Neural crest cell (in vitro differentiated cells): Measurements from ENCODE around the gene TTC39B. TPM values are rescaled to one million over a fixed set of nuclear protein-coding genes. Genes with fewer than 3 reads are reported as not detected.

ENCODE experiments used
- DNase-seq: peaks from one replicate; pipeline ENCODE4 v3.0.0; 2021; ENCODE audit warnings: low read depth, mixed read lengths, low spot score
- H3K27ac Mint-ChIP-seq: one replicate; pipeline ENCODE4 v1.8.0; 2021; ENCODE audit warnings: mild to moderate bottlenecking, mixed read lengths; ENCODE audit not compliant: unreplicated experiment
- H3K27me3 Mint-ChIP-seq: 2 replicates; pipeline ENCODE4 v1.8.0; 2021; ENCODE audit warnings: low read depth, mild to moderate bottlenecking, mixed read lengths
- H3K36me3 Mint-ChIP-seq: 2 replicates; pipeline ENCODE4 v1.8.0; 2021; ENCODE audit warnings: low read depth, mild to moderate bottlenecking, mixed read lengths
- H3K4me1 Mint-ChIP-seq: 2 replicates; pipeline ENCODE4 v1.8.0; 2021; ENCODE audit warnings: mixed read lengths
- H3K4me3 Mint-ChIP-seq: one replicate; pipeline ENCODE4 v1.8.0; 2021; ENCODE audit warnings: mild to moderate bottlenecking, mixed read lengths
- H3K9me3 Mint-ChIP-seq: 2 replicates; pipeline ENCODE4 v1.8.0; 2021; ENCODE audit warnings: mixed read lengths
- CTCF ChIP-seq: fragments of 200-600 bp; sonication (generic); conservative IDR thresholded peaks from 2 replicates; pipeline ENCODE4 v1.5.0; 2021; ENCODE audit warnings: antibody characterized with exemption, mild to moderate bottlenecking
- total RNA-seq: library from RNA; stranded (reverse); gene quantifications from 2 replicates; pipeline ENCODE4 v1.2.1, GENCODE V29; 2021

TTC39B gene
- total RNA-seq, 1 donor from 2014 or later = 3.7 TPM

- Mint-ChIP-seq H3K9me3 (peaks cover 4% of the 10 kb centered on the region), H3K4me3 (no peak overlapping the region), H3K36me3 (peaks cover 4% of the 10 kb centered on the region), H3K4me1 (no peaks in the 10 kb centered on the region), H3K27me3 (no peaks in the 10 kb centered on the region), H3K27ac (no peak overlapping the region)
- no peak for TF ChIP-seq CTCF
- DNase-seq = no peak
These were observed 20.7 kb downstream of the TTC39B start for GRCh38 chr9:15286161-15286821.

GRCh38 chr9:15282567-15283285 lies 24.3 kb downstream of the TTC39B start:
- no peak for TF ChIP-seq CTCF
- H3K9me3 Mint-ChIP-seq = peaks cover 4% of the 10 kb centered on the region
- H3K27me3 Mint-ChIP-seq = no peaks in the 10 kb centered on the region
- no peak for DNase-seq
- H3K27ac Mint-ChIP-seq = no peak overlapping the region
- H3K36me3 Mint-ChIP-seq = peaks cover 3% of the 10 kb centered on the region
- no peak overlapping the region for H3K4me3 Mint-ChIP-seq
- no peaks in the 10 kb centered on the region for H3K4me1 Mint-ChIP-seq

GRCh38 chr9:15280647-15281046 lies 26.4 kb downstream of the TTC39B start:
- Mint-ChIP-seq H3K9me3 (no peaks in the 10 kb centered on the region), H3K27me3 (no peaks in the 10 kb centered on the region), H3K4me3 (no peak overlapping the region), H3K36me3 (no peaks in the 10 kb centered on the region), H3K4me1 (no peaks in the 10 kb centered on the region), H3K27ac (no peak overlapping the region)
- TF ChIP-seq CTCF = no peak
- no peak for DNase-seq

- no peaks in the 10 kb centered on the region for H3K4me1 Mint-ChIP-seq
- H3K4me3 Mint-ChIP-seq = no peak overlapping the region
- no peaks in the 10 kb centered on the region for H3K9me3 Mint-ChIP-seq
- no peak for DNase-seq
- H3K36me3 Mint-ChIP-seq = no peaks in the 10 kb centered on the region
- no peaks in the 10 kb centered on the region for H3K27me3 Mint-ChIP-seq
- no peak overlapping the region for H3K27ac Mint-ChIP-seq
- TF ChIP-seq CTCF = no peak
These were observed 28.2 kb downstream of the TTC39B start for GRCh38 chr9:15278839-15279238.

- no peak overlapping the region for H3K4me3 Mint-ChIP-seq
- no peaks in the 10 kb centered on the region for H3K36me3 Mint-ChIP-seq
- no peak for TF ChIP-seq CTCF
- no peaks in the 10 kb centered on the region for H3K27me3 Mint-ChIP-seq
- H3K9me3 Mint-ChIP-seq = no peaks in the 10 kb centered on the region
- no peak for DNase-seq
- no peak overlapping the region for H3K27ac Mint-ChIP-seq
- H3K4me1 Mint-ChIP-seq = no peaks in the 10 kb centered on the region
These were observed 28.8 kb downstream of the TTC39B start for GRCh38 chr9:15278091-15278687.
